ENCODE results near the gene PARP9. TPM values are rescaled to one million over a fixed set of nuclear protein-coding genes. Genes with fewer than 3 reads are reported as not detected.

Gene PARP9
- total RNA-seq, 1 donor from 2014 or later: 12.6 TPM

DNA sequence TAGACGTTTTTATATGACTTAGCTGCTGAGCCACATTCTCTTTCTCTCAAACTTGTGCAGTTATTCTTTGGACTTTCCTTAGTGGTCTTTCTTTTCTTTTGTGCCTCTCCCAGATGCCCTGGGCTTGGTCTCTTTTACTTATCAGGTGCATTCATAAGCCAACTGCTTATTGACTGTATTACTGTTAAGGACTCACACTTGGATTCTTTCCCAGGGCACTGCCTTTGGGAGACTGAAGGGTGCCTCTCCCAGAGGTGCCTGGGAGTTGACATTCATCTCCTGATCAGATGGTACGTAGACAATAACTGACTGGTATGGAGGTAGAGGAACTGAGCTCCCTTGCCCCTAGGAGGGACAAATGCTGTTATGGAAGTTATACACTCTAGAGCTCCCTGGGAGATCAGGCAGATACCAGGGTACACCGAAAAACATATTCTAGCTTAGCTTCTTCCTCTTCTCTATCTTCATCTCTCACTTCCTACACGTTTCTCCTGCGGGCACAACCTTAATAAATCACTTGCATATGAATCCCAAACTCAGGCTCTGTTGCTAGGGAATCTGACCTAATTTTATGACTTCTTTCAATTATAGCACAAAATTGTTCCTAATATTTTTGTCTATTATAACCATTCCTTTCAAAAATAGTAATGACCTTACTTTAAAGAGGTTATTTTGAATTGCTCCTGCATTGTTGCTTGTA is 38.1 kb upstream of the PARP9 start:
- TF ChIP-seq, protein P1, sequence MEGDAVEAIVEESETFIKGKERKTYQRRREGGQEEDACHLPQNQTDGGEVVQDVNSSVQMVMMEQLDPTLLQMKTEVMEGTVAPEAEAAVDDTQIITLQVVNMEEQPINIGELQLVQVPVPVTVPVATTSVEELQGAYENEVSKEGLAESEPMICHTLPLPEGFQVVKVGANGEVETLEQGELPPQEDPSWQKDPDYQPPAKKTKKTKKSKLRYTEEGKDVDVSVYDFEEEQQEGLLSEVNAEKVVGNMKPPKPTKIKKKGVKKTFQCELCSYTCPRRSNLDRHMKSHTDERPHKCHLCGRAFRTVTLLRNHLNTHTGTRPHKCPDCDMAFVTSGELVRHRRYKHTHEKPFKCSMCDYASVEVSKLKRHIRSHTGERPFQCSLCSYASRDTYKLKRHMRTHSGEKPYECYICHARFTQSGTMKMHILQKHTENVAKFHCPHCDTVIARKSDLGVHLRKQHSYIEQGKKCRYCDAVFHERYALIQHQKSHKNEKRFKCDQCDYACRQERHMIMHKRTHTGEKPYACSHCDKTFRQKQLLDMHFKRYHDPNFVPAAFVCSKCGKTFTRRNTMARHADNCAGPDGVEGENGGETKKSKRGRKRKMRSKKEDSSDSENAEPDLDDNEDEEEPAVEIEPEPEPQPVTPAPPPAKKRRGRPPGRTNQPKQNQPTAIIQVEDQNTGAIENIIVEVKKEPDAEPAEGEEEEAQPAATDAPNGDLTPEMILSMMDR (conservative IDR thresholded peaks at IDR 0.05; ENCODE audit: low read depth, low read length): no peak
- no peak overlapping the region for H3K4me3 ChIP-seq (ENCODE audit: low read depth, low read length)

DNA sequence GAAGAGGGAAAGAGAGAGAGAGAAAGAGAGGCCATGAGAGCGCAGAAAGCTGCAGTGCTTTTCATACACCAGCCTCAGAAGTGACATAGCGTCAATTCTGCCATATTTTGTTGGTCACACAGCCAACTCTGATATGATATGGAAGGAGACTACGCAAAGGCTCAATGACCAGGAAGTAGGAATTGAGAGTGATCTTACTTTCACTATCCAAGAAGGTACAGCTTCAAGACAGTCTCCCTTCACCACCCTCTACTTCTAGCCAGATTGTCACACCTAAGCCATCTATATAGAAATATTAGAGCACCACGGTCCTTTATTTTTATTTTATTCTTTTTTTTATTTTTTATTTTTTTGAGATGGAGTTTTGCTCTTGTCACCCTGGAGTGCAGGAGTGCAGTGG is 34.5 kb upstream of the PARP9 start:
- no peak for DNase-seq (ENCODE audit: low read depth)
- TF ChIP-seq, protein P1 (conservative IDR thresholded peaks at IDR 0.05; ENCODE audit: low read depth, low read length): no peak
- no peak overlapping the region for H3K4me3 ChIP-seq (ENCODE audit: low read depth, low read length)

More for the DNA sequence above, 38.1 kb upstream of the PARP9 start:
- DNase-seq (ENCODE audit: low read depth): no peak

DNA sequence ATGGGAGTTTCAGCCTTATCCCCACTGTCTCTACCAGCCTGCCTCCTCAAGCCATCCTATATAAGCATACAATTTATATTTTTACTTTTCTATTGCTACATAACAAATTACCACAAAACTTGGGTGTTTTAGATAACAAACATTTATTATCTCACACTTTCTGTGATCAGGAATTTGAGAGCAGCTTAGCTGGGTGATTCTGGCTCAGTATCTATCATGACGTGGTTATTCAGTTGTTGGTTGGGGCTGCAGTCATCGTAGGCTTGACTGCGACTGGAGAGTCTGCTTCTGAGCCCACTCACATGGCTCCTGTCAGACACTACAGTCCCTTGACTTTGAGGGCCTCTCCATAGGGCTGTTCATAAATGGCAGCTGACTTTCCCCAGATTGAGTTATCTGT is 34.1 kb upstream of the PARP9 start:
- TF ChIP-seq, protein P1 (conservative IDR thresholded peaks at IDR 0.05; ENCODE audit: low read depth, low read length): no peak
- DNase-seq (ENCODE audit: low read depth): no peak
- no peak overlapping the region for H3K4me3 ChIP-seq (ENCODE audit: low read depth, low read length)

DNA sequence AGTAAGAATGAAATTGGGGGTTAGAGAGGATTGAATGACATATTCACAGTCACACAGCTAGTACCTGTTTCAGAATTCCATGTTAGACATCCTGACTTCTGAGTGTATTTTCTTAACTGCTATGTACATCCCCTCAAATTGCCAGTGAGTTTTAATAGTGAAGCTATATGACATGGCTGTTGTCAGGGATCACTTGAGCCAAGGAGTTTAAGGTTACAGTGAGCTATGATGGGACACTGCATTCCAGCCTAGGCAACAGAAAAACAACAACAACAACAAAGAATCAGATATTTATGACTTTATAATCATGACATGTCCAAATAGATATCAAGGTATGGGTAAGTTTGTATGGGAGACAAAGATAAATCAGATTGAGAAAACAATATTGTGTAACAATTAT is 29.9 kb upstream of the PARP9 start:
- DNase-seq (ENCODE audit: low read depth): no peak
- TF ChIP-seq, protein P1 (conservative IDR thresholded peaks at IDR 0.05; ENCODE audit: low read depth, low read length): no peak
- no peak overlapping the region for H3K4me3 ChIP-seq (ENCODE audit: low read depth, low read length)

DNA sequence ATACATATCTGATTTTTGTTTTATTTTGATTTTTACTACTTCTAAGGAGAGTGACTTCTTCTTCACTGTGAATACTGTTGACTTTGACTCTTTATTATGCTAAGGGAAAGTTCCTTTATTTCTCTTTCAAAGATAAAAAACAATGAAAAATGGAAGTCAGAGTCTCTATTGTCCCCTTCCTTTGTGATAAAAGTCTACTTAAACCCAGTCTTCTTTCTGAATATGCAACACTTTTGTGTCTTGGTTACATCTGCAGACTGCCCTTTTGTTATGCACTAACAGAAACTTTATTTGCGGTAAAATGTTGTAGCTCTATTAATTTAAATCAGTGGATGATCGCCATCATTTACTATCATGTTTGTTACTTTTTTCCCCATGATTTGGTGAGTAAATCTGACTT is 26.5 kb upstream of the PARP9 start:
- TF ChIP-seq, protein P1 (conservative IDR thresholded peaks at IDR 0.05; ENCODE audit: low read depth, low read length): no peak
- DNase-seq (ENCODE audit: low read depth): no peak
- no peak overlapping the region for H3K4me3 ChIP-seq (ENCODE audit: low read depth, low read length)

DNA sequence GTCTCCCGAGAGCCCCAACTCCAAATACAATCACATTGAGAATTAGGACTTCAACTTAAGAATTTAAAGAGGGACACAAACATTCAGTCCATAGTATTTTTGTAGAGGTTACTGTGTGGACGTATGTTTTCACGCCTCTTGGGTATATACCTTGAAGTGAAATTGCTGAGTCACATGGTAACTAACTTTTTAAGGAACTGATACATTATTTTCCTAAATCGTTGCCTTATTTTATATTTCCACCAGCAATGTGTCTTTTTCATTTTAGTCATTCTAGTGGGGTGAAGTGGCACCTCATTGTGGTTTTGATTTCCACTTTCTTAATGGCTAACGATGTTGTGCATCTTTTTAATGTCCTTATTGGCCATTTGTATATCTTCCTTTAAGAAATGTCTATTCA is 25.2 kb upstream of the PARP9 start:
- TF ChIP-seq, protein P1 (conservative IDR thresholded peaks at IDR 0.05; ENCODE audit: low read depth, low read length): no peak
- no peak for DNase-seq (ENCODE audit: low read depth)
- H3K4me3 ChIP-seq (ENCODE audit: low read depth, low read length): no peak overlapping the region

DNA sequence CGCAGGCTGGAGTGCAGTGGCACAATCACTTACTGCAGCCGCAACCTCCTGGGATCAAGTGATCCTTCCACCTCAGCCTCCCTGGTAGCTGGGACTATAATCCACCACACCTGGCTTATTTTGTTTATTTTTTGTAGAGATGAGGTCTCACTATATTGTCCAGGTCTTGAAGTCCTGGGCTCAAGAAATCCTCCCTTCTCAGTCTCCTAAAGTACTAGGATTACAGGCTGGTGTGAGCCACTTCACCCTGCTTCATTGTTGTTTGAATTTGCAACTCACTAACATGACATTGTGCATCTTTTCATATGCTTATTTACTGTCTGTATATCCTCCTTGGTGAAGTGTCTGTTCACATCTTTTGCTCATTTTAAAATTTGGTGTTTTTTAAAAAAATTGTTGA is 23.5 kb upstream of the PARP9 start:
- TF ChIP-seq, protein P1 (conservative IDR thresholded peaks at IDR 0.05; ENCODE audit: low read depth, low read length): no peak
- no peak overlapping the region for H3K4me3 ChIP-seq (ENCODE audit: low read depth, low read length)
- DNase-seq (ENCODE audit: low read depth): no peak
